Endodermal cell (in vitro differentiated cells): ENCODE data around the gene KANK3. TPM values are rescaled to one million over a fixed set of nuclear protein-coding genes. Genes with fewer than 3 reads are reported as not detected.
"Not testable (repeated sequence)": the region's sequence is repeated elsewhere in the genome, so short reads cannot be mapped to it uniquely, and the experiment has no call there.

Source experiments
- DNase-seq: peaks from one replicate; pipeline ENCODE4 v3.0.0-alpha.2; 2017
- H3K27ac ChIP-seq: 2 replicates; pipeline ENCODE4 v1.5.1; 2013; ENCODE audit warnings: mild to moderate bottlenecking, low read depth, low read length, moderate library complexity
- H3K27me3 ChIP-seq: 2 replicates; pipeline ENCODE4 v1.6.1; 2013; ENCODE audit warnings: mild to moderate bottlenecking, low read length, moderate library complexity; ENCODE audit not compliant: insufficient read depth, control insufficient read depth, poor library complexity, severe bottlenecking
- H3K36me3 ChIP-seq: 2 replicates; pipeline ENCODE4 v1.7.0; 2013; ENCODE audit warnings: mild to moderate bottlenecking, low read length, moderate library complexity; ENCODE audit not compliant: control insufficient read depth, insufficient read depth
- H3K4me1 ChIP-seq: one replicate; pipeline ENCODE4 v1.7.0; 2013; ENCODE audit warnings: low read length; ENCODE audit not compliant: control insufficient read depth, insufficient read depth
- H3K4me3 ChIP-seq: 2 replicates; pipeline ENCODE4 v1.5.1; 2013; ENCODE audit warnings: mild to moderate bottlenecking, low read length, moderate library complexity
- H3K9ac ChIP-seq: 2 replicates; pipeline ENCODE4 v1.6.1; 2013; ENCODE audit warnings: mild to moderate bottlenecking, low read length, moderate library complexity; ENCODE audit not compliant: poor library complexity, severe bottlenecking; ENCODE audit errors: extremely low read depth
- H3K9me3 ChIP-seq: 2 replicates; pipeline ENCODE4 v1.6.1; 2013; ENCODE audit warnings: mild to moderate bottlenecking, low read length, moderate library complexity; ENCODE audit not compliant: control insufficient read depth
- H3K27ac Mint-ChIP-seq: 2 replicates; pipeline ENCODE4 v1.8.0; 2020; ENCODE audit warnings: mixed read lengths
- H3K27me3 Mint-ChIP-seq: 2 replicates; pipeline ENCODE4 v1.8.0; 2021; ENCODE audit warnings: mild to moderate bottlenecking, mixed read lengths; ENCODE audit not compliant: insufficient read depth
- H3K36me3 Mint-ChIP-seq: 2 replicates; pipeline ENCODE4 v1.8.0; 2020; ENCODE audit warnings: low read depth, mixed read lengths
- H3K4me1 Mint-ChIP-seq: 2 replicates; pipeline ENCODE4 v1.8.0; 2020; ENCODE audit warnings: mixed read lengths
- H3K4me3 Mint-ChIP-seq: 2 replicates; pipeline ENCODE4 v1.8.0; 2020; ENCODE audit warnings: mild to moderate bottlenecking, moderate library complexity, mixed read lengths
- H3K9me3 Mint-ChIP-seq: 2 replicates; pipeline ENCODE4 v1.8.0; 2020; ENCODE audit warnings: mild to moderate bottlenecking, mixed read lengths
- CTCF ChIP-seq: fragments of 200-600 bp; sonication (generic); conservative IDR thresholded peaks from 2 replicates; pipeline ENCODE4 v1.5.0; 2021; ENCODE audit warnings: antibody characterized with exemption, mild to moderate bottlenecking
- WGBS, 2 experiments: methylation state at CpG; one replicate each; pipeline versions ENCODE4 v1.1.5 to v1.1.7; 2013; ENCODE audit warnings: missing lambda C conversion rate in 2 of 2, mixed read lengths in 1 of 2; ENCODE audit not compliant: insufficient coverage in 1 of 2, insufficient read length in 1 of 2; 5-methylcytosine and 5-hydroxymethylcytosine counted together
- total RNA-seq, 2 donors: library from RNA; stranded (reverse); fragmentation: NEBNext Ultra II Directional in 1 of 2; extraction: Animal tissue kit (Norgen Biotek cat#: 25700) in 1 of 2; gene quantifications; 2 replicates in 1 of 2; 3 replicates in 1 of 2; pipeline ENCODE4 v1.2.1, GENCODE V29; 2021

KANK3 gene
- total RNA-seq, 2 donors from 2014 or later, result 2.3 to 2.6 TPM

GRCh38 chr19:8358948-8359347 is 15.9 kb upstream of the KANK3 start:
- no peak for TF ChIP-seq CTCF
- Mint-ChIP-seq H3K4me1 (peaks cover 3% of the 10 kb centered on the region), H3K36me3 (no peaks in the 10 kb centered on the region), H3K27ac (no peak overlapping the region), H3K27me3 (peaks cover 24% of the 10 kb centered on the region), H3K9me3 (peaks cover 5% of the 10 kb centered on the region), H3K4me3 (no peak overlapping the region)
- Histone ChIP-seq H3K27ac (no peak overlapping the region), H3K36me3 (no peaks in the 10 kb centered on the region), H3K4me3 (no peak overlapping the region), H3K9me3 (no peaks in the 10 kb centered on the region), H3K4me1 (no peaks in the 10 kb centered on the region), H3K27me3 (peaks cover 6% of the 10 kb centered on the region), H3K9ac (no peak overlapping the region)
- WGBS, 2 experiments, result 63 to 93% methylated on average over 3 to 6 of the region's 6 CpGs
- no peak for DNase-seq

GRCh38 chr19:8357007-8357521 is 14.0 kb upstream of the KANK3 start:
- Mint-ChIP-seq H3K27ac (no peak overlapping the region), H3K4me1 (no peaks in the 10 kb centered on the region), H3K9me3 (peaks cover 5% of the 10 kb centered on the region), H3K27me3 (peaks cover 11% of the 10 kb centered on the region), H3K4me3 (no peak overlapping the region), H3K36me3 (no peaks in the 10 kb centered on the region)
- H3K9ac ChIP-seq, result no peak overlapping the region
- H3K4me1 ChIP-seq, result no peaks in the 10 kb centered on the region
- H3K27ac ChIP-seq, result no peak overlapping the region
- no peak for DNase-seq
- H3K9me3 ChIP-seq, result no peaks in the 10 kb centered on the region
- WGBS, 2 experiments, result 89 to 97% methylated on average over 3 to 4 of the region's 4 CpGs
- TF ChIP-seq CTCF, result no peak
- no peak overlapping the region for H3K4me3 ChIP-seq
- no peaks in the 10 kb centered on the region for H3K36me3 ChIP-seq
- no peaks in the 10 kb centered on the region for H3K27me3 ChIP-seq

- Mint-ChIP-seq H3K27ac (no peak overlapping the region), H3K36me3 (no peaks in the 10 kb centered on the region), H3K4me3 (no peak overlapping the region), H3K9me3 (peaks cover 5% of the 10 kb centered on the region), H3K27me3 (peaks cover 16% of the 10 kb centered on the region), H3K4me1 (no peaks in the 10 kb centered on the region)
- Histone ChIP-seq H3K27ac (no peak overlapping the region), H3K4me1 (no peaks in the 10 kb centered on the region), H3K27me3 (no peaks in the 10 kb centered on the region), H3K36me3 (no peaks in the 10 kb centered on the region), H3K9ac (no peak overlapping the region), H3K9me3 (no peaks in the 10 kb centered on the region), H3K4me3 (no peak overlapping the region)
- 88 to 91% methylated on average over 5 to 6 of the region's 6 CpGs for WGBS, 2 experiments
- DNase-seq, result no peak
- TF ChIP-seq CTCF, result no peak
Measured at GRCh38 chr19:8355631-8356402, 12.8 kb upstream of the KANK3 start.

- not testable (repeated sequence) for H3K36me3 ChIP-seq, H3K4me3 ChIP-seq, H3K4me1 Mint-ChIP-seq, H3K27ac ChIP-seq, H3K27me3 ChIP-seq, H3K9me3 ChIP-seq, H3K36me3 Mint-ChIP-seq, H3K4me3 Mint-ChIP-seq, H3K9ac ChIP-seq, H3K9me3 Mint-ChIP-seq, H3K4me1 ChIP-seq, H3K27ac Mint-ChIP-seq
- peak; percentile 79 for DNase-seq
- peaks cover 24% of the 10 kb centered on the region for H3K27me3 Mint-ChIP-seq
- WGBS, 2 experiments, result 68% methylated on average over 4 to 5 of the region's 5 CpGs
Measured at GRCh38 chr19:8352845-8353244, 9.8 kb upstream of the KANK3 start.
